Neural crest cell (in vitro differentiated cells): ENCODE data around the gene PTPRK. TPM values are rescaled to one million over a fixed set of nuclear protein-coding genes. Genes with fewer than 3 reads are reported as not detected.

Experiments
- DNase-seq: peaks from one replicate; pipeline ENCODE4 v3.0.0; 2021; ENCODE audit warnings: low read depth, mixed read lengths, low spot score
- H3K27ac Mint-ChIP-seq: one replicate; pipeline ENCODE4 v1.8.0; 2021; ENCODE audit warnings: mild to moderate bottlenecking, mixed read lengths; ENCODE audit not compliant: unreplicated experiment
- H3K27me3 Mint-ChIP-seq: 2 replicates; pipeline ENCODE4 v1.8.0; 2021; ENCODE audit warnings: low read depth, mild to moderate bottlenecking, mixed read lengths
- H3K36me3 Mint-ChIP-seq: 2 replicates; pipeline ENCODE4 v1.8.0; 2021; ENCODE audit warnings: low read depth, mild to moderate bottlenecking, mixed read lengths
- H3K4me1 Mint-ChIP-seq: 2 replicates; pipeline ENCODE4 v1.8.0; 2021; ENCODE audit warnings: mixed read lengths
- H3K4me3 Mint-ChIP-seq: one replicate; pipeline ENCODE4 v1.8.0; 2021; ENCODE audit warnings: mild to moderate bottlenecking, mixed read lengths
- H3K9me3 Mint-ChIP-seq: 2 replicates; pipeline ENCODE4 v1.8.0; 2021; ENCODE audit warnings: mixed read lengths
- total RNA-seq: library from RNA; stranded (reverse); gene quantifications from 2 replicates; pipeline ENCODE4 v1.2.1, GENCODE V29; 2021
- TF ChIP-seq, protein P1 (sequence below): fragments of 200-600 bp; sonication (generic); conservative IDR thresholded peaks from 2 replicates; pipeline ENCODE4 v1.5.0; 2021; ENCODE audit warnings: antibody characterized with exemption, mild to moderate bottlenecking

The PTPRK gene
- total RNA-seq, 1 donor from 2014 or later: 30.8 TPM

DNA sequence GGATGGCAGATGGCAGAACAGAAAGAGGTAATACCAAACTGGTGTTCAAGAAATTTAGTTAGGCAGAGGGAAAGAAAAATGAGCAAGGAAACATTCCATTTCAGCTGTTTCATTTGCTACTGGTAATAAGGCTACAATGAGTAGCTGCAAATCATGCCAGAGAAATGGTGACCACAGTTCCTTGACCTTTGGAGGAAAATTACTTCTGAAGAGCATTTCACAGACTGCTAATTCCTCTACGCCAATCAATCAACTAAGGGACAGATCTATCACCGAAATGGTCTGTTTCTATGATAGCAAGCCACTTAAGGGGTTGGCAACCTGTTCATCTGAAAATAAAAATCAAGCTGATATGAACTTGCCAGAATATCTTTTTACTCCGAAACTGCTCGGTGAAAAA lies 119.5 kb downstream of the PTPRK start:
- Mint-ChIP-seq H3K4me1 (peaks cover 4% of the 10 kb centered on the region), H3K36me3 (peaks cover 3% of the 10 kb centered on the region), H3K4me3 (no peak overlapping the region), H3K27me3 (no peaks in the 10 kb centered on the region), H3K9me3 (no peaks in the 10 kb centered on the region), H3K27ac (no peak overlapping the region)
- DNase-seq: no peak
- TF ChIP-seq, protein P1, sequence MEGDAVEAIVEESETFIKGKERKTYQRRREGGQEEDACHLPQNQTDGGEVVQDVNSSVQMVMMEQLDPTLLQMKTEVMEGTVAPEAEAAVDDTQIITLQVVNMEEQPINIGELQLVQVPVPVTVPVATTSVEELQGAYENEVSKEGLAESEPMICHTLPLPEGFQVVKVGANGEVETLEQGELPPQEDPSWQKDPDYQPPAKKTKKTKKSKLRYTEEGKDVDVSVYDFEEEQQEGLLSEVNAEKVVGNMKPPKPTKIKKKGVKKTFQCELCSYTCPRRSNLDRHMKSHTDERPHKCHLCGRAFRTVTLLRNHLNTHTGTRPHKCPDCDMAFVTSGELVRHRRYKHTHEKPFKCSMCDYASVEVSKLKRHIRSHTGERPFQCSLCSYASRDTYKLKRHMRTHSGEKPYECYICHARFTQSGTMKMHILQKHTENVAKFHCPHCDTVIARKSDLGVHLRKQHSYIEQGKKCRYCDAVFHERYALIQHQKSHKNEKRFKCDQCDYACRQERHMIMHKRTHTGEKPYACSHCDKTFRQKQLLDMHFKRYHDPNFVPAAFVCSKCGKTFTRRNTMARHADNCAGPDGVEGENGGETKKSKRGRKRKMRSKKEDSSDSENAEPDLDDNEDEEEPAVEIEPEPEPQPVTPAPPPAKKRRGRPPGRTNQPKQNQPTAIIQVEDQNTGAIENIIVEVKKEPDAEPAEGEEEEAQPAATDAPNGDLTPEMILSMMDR: no peak

DNA sequence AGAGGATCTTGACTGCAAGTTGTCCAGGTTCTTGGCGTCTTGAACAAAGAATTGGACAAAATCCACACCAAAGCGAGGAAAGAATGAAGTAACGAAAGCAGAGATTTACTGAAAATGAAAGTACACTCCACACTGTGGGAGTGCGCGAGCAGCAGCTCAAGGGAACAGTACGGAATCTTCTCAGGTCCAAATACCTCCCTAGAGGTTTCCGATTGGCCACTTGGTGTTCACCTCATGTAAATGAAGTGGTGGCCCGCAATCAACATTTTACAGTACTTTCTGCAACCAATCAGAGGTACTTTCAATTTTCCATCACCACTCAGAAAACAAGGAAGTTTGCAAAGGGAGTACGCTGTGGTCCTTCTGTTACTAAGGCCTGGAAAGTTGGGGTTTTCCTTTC lies 122.4 kb downstream of the PTPRK start:
- Mint-ChIP-seq H3K4me1 (no peaks in the 10 kb centered on the region), H3K4me3 (no peak overlapping the region), H3K27ac (no peak overlapping the region), H3K36me3 (peaks cover 3% of the 10 kb centered on the region), H3K9me3 (no peaks in the 10 kb centered on the region), H3K27me3 (no peaks in the 10 kb centered on the region)
- no peak for DNase-seq
- TF ChIP-seq, protein P1: no peak

DNA sequence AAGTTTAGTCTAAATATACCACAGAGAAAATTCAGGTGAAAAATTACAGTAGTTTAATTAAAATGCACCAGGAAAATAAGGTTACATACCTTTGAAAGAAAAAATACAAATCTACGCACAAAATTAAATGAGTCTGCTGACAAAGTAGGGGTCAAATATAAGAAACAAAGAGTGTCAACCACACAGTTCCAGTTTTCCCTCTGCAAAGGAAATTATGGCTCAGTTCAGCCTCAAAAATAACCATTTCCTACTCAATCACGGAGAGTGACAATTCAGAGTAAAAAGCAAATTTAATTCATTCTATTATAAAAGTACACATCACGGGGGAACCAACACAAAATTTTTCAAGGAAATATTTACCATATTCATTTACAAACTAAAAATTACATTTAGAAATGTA lies 124.8 kb downstream of the PTPRK start:
- H3K27ac Mint-ChIP-seq: no peak overlapping the region
- no peaks in the 10 kb centered on the region for H3K27me3 Mint-ChIP-seq
- DNase-seq: no peak
- TF ChIP-seq, protein P1: no peak
- no peaks in the 10 kb centered on the region for H3K9me3 Mint-ChIP-seq
- H3K4me1 Mint-ChIP-seq: no peaks in the 10 kb centered on the region
- H3K4me3 Mint-ChIP-seq: no peak overlapping the region
- H3K36me3 Mint-ChIP-seq: peaks cover 3% of the 10 kb centered on the region

DNA sequence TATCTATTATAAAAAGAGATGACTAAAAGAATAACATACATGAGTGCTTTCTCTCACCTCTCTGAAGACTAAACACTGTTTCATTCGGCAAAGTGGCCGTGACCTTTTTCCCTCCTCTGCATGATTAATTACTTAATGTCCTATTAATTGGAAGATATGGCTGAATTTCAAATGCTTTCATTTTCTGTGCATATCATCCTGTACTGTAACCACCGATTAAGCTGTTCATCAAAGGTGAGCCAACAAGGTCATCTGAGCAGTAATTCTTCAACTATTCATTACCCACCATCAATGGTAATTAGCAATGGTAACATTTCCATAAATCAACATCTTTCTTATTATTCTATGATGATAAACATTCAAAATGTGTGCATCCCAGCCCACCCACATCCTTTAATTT lies 125.2 kb downstream of the PTPRK start:
- H3K36me3 Mint-ChIP-seq: peaks cover 3% of the 10 kb centered on the region
- no peak overlapping the region for H3K27ac Mint-ChIP-seq
- H3K9me3 Mint-ChIP-seq: no peaks in the 10 kb centered on the region
- H3K4me3 Mint-ChIP-seq: no peak overlapping the region
- no peaks in the 10 kb centered on the region for H3K27me3 Mint-ChIP-seq
- H3K4me1 Mint-ChIP-seq: no peaks in the 10 kb centered on the region
- no peak for DNase-seq
- TF ChIP-seq, protein P1: no peak

DNA sequence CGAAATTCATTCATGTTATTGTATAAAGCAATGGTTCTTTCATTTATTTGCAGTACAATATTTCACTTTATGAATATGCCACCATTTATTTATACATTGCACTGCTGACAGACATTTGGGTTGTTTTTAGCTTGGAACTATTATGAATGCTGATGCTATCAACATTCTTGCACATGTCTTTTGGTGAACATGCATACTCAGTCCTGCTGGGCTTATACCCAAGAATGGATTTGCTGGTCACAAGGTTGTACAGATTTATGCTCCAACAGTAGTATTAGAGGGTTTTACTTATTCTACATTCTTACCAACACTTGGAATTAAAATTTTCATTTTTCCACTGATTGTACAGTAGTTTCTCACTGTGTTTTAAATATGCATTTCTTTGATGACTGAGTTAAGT lies 126.2 kb downstream of the PTPRK start:
- Mint-ChIP-seq H3K9me3 (no peaks in the 10 kb centered on the region), H3K36me3 (peaks cover 3% of the 10 kb centered on the region), H3K4me3 (no peak overlapping the region), H3K27me3 (no peaks in the 10 kb centered on the region), H3K4me1 (no peaks in the 10 kb centered on the region), H3K27ac (no peak overlapping the region)
- TF ChIP-seq, protein P1: no peak
- no peak for DNase-seq
